HCT116 (cell line): ENCODE measurements around the gene ADGRV1. TPM values are rescaled to one million over a fixed set of nuclear protein-coding genes. Genes with fewer than 3 reads are reported as not detected.

Experiments
- ATAC-seq: fragments of 200-7000 bp; cut with Tn5 transposase; 2 replicates; pipeline ENCODE4 v1.9.1; 2020; ENCODE audit warnings: mild to moderate bottlenecking, moderate library complexity
- BruUV-seq: library from RNA; stranded (reverse); fragments of 400-500 nt; replicated peaks from 2 replicates; lab custom pipeline; 2021; lab: Mats Ljungman, UMichigan
- CTCF ChIA-PET: fragments of 300-600 bp; sonication (Branson Sonifier 250); formaldehyde crosslinking; loops from one replicate; lab custom pipeline; 2021; ENCODE audit warnings: antibody characterized with exemption; lab: Charles Lee
- POLR2A ChIA-PET: fragments of 300-600, 350-600 bp; sonication (Branson Sonifier 250); formaldehyde crosslinking; loops from one replicate; lab custom pipeline; 2021; ENCODE audit warnings: antibody characterized with exemption; lab: Charles Lee
- RAD21 ChIA-PET, 2 experiments: fragments of 300-600 bp; sonication (Branson Sonifier 250); formaldehyde crosslinking; loops; one replicate each; lab custom pipeline; 2023; ENCODE audit warnings: low total read pairs in 2 of 2; ENCODE audit not compliant: uncharacterized antibody in 2 of 2, unreplicated experiment in 2 of 2, low non-redundant PET in 1 of 2; lab: Charles Lee
- DNase-seq: peaks from one replicate; pipeline ENCODE4 v3.0.0-alpha.2; 2010; ENCODE audit warnings: low read depth, low spot score
- H2AFZ ChIP-seq: fragments of 200-600 bp; shearing (Covaris generic), sonication (generic); 2 replicates; pipeline ENCODE4 v1.6.1; 2017; ENCODE audit warnings: low read depth, mixed run types, mixed read lengths, antibody characterized with exemption, low read length; ENCODE audit not compliant: poor library complexity, severe bottlenecking
- H3K27ac ChIP-seq: 2 replicates; pipeline ENCODE4 v1.5.1; 2012; ENCODE audit warnings: low read depth, low read length
- H3K27me3 ChIP-seq: fragments of 200-600 bp; sonication (generic); 2 replicates; pipeline ENCODE4 v1.6.1; 2016; ENCODE audit warnings: mixed run types, low read length, mixed read lengths; ENCODE audit not compliant: insufficient read depth
- H3K36me3 ChIP-seq, 2 experiments: fragments of 200-500 bp in 1 of 2; fragments of 200-600 bp in 1 of 2; sonication (Bioruptor generic) in 1 of 2; sonication (generic) in 1 of 2; 2 replicates each; pipeline versions ENCODE4 v1.5.1 to v1.6.1; 2014 to 2016; ENCODE audit warnings: low read length in 2 of 2, inconsistent platforms in 1 of 2, mixed read lengths in 1 of 2, mixed run types in 1 of 2; ENCODE audit not compliant: insufficient read depth in 2 of 2, control insufficient read depth in 1 of 2
- H3K4me1 ChIP-seq, 2 experiments: fragments of 200-600 bp in 1 of 2; sonication (generic) in 1 of 2; 2 replicates each; pipeline versions ENCODE4 v1.5.1 to v1.6.1; 2012 to 2017; ENCODE audit warnings: low read length in 2 of 2, inconsistent platforms in 1 of 2, mild to moderate bottlenecking in 1 of 2, mixed read lengths in 1 of 2, mixed run types in 1 of 2, moderate library complexity in 1 of 2; ENCODE audit not compliant: insufficient read depth in 2 of 2, control insufficient read depth in 1 of 2
- H3K4me2 ChIP-seq: fragments of 200-600 bp; sonication (generic); 2 replicates; pipeline ENCODE4 v1.6.1; 2017; ENCODE audit warnings: mixed run types, low read length, mixed read lengths
- H3K4me3 ChIP-seq, 2 experiments: fragments of 200-600 bp in 1 of 2; sonication (generic) in 1 of 2; replicated peaks in 1 of 2; 2 replicates each; pipeline ENCODE4 v1.5.1; 2011 to 2016; ENCODE audit warnings: low read length in 2 of 2, control low read depth in 1 of 2, low read depth in 1 of 2, mild to moderate bottlenecking in 1 of 2, mixed read lengths in 1 of 2, mixed run types in 1 of 2
- H3K79me2 ChIP-seq: fragments of 200-600 bp; sonication (generic); 2 replicates; pipeline ENCODE4 v1.6.1; 2017; ENCODE audit warnings: mild to moderate bottlenecking, mixed run types, low read length, moderate library complexity, mixed read lengths; ENCODE audit not compliant: insufficient read depth
- H3K9ac ChIP-seq: fragments of 200-600 bp; sonication (generic); 2 replicates; pipeline ENCODE4 v1.6.1; 2016; ENCODE audit warnings: low read length, mixed read lengths
- H3K9me2 ChIP-seq: fragments of 200-600 bp; sonication (generic), shearing (Covaris generic); 2 replicates; pipeline ENCODE4 v1.6.1; 2017; ENCODE audit warnings: mixed run types, mild to moderate bottlenecking, moderate library complexity; ENCODE audit not compliant: insufficient read depth
- H3K9me3 ChIP-seq, 2 experiments: fragments of 200-500 bp in 1 of 2; fragments of 200-600 bp in 1 of 2; sonication (Bioruptor generic) in 1 of 2; sonication (generic) in 1 of 2; 2 replicates each; pipeline ENCODE4 v1.6.1; 2014 to 2017; ENCODE audit warnings: low read length in 2 of 2, mixed read lengths in 2 of 2, inconsistent platforms in 1 of 2, low read depth in 1 of 2, mild to moderate bottlenecking in 1 of 2, mixed run types in 1 of 2, moderate library complexity in 1 of 2; ENCODE audit not compliant: control insufficient read depth in 1 of 2, insufficient read depth in 1 of 2
- H4K20me1 ChIP-seq: fragments of 200-600 bp; sonication (generic), shearing (Covaris generic); 2 replicates; pipeline ENCODE4 v1.6.1; 2017; ENCODE audit warnings: mixed run types, mild to moderate bottlenecking, moderate library complexity; ENCODE audit not compliant: insufficient read depth
- CBX3 ChIP-seq: IDR thresholded peaks from 2 replicates; pipeline ENCODE4 v1.6.1; 2012; ENCODE audit warnings: low read depth
- ELF1 ChIP-seq: IDR thresholded peaks from 2 replicates; pipeline ENCODE4 v1.6.1; 2012; ENCODE audit warnings: low read depth, borderline replicate concordance
- EZH2 ChIP-seq: fragments of 200-600 bp; sonication (generic); IDR thresholded peaks from 2 replicates; pipeline ENCODE4 v1.6.1; 2017; ENCODE audit warnings: antibody characterized with exemption, mixed run types
- EZH2phosphoT487 ChIP-seq: fragments of 200-600 bp; IDR thresholded peaks from 2 replicates; pipeline ENCODE4 v1.6.1; 2018; ENCODE audit warnings: antibody characterized with exemption, borderline replicate concordance
- FOSL1 ChIP-seq: IDR thresholded peaks from 2 replicates; pipeline ENCODE4 v1.6.1; 2012; ENCODE audit warnings: low read depth
- JUND ChIP-seq: IDR thresholded peaks from 2 replicates; pipeline ENCODE4 v1.6.1; 2012
- POLR2A ChIP-seq: IDR thresholded peaks from 2 replicates; pipeline ENCODE4 v1.7.0; 2011; ENCODE audit warnings: borderline replicate concordance; ENCODE audit not compliant: insufficient read depth, insufficient read length; ENCODE audit errors: extremely low read depth
- POLR2AphosphoS5 ChIP-seq: IDR thresholded peaks from 2 replicates; pipeline ENCODE4 v1.6.1; 2011; ENCODE audit warnings: mild to moderate bottlenecking, low read depth, low read length, moderate library complexity
- RAD21 ChIP-seq: IDR thresholded peaks from 2 replicates; pipeline ENCODE4 v1.6.1; 2012; ENCODE audit warnings: low read depth, mild to moderate bottlenecking
- SIN3A ChIP-seq: IDR thresholded peaks from 2 replicates; pipeline ENCODE4 v1.6.1; 2012; ENCODE audit warnings: low read depth
- SP1 ChIP-seq: IDR thresholded peaks from 2 replicates; pipeline ENCODE4 v1.6.1; 2012; ENCODE audit warnings: low read depth
- SRF ChIP-seq: IDR thresholded peaks from 2 replicates; pipeline ENCODE4 v1.6.1; 2012; ENCODE audit warnings: low read depth
- TCF7L2 ChIP-seq: IDR thresholded peaks from 2 replicates; pipeline ENCODE4 v1.7.0; 2011; ENCODE audit warnings: borderline replicate concordance, inconsistent platforms; ENCODE audit not compliant: insufficient read depth, insufficient read length; ENCODE audit errors: extremely low read depth
- YY1 ChIP-seq: IDR thresholded peaks from 2 replicates; pipeline ENCODE4 v1.6.1; 2011; ENCODE audit warnings: low read length, low read depth, moderate library complexity, mild to moderate bottlenecking; ENCODE audit not compliant: insufficient replicate concordance; ENCODE audit errors: extremely low read depth
- ZNF274 ChIP-seq: fragments of 200-500 bp; sonication (Bioruptor generic); IDR thresholded peaks from 2 replicates; pipeline ENCODE4 v1.6.1; 2014; ENCODE audit warnings: mild to moderate bottlenecking, low read depth, low read length, inconsistent platforms
- intact Hi-C: fragments of 100-400 bp; cut with micrococcal nuclease; formaldehyde crosslinking; loops from 2 replicates; pipeline ENCODE4 v1.10.0; 2022
- total RNA-seq: library from RNA; stranded (reverse); gene quantifications from one replicate; pipeline ENCODE4 v1.2.1, GENCODE V29; 2021; ENCODE audit not compliant: unreplicated experiment
- TF ChIP-seq, protein P1 (sequence below): IDR thresholded peaks from 2 replicates; pipeline ENCODE4 v1.6.1; 2011; ENCODE audit warnings: mild to moderate bottlenecking, low read length, moderate library complexity; ENCODE audit not compliant: insufficient replicate concordance; ENCODE audit errors: extremely low read depth
- TF ChIP-seq, protein P2 (sequence below), 3 experiments: fragments of 200-600 bp in 1 of 3; sonication (generic) in 1 of 3; IDR thresholded peaks in 2 of 3; conservative IDR thresholded peaks in 1 of 3; 2 replicates each; pipeline ENCODE4 v1.5.1; 2012 to 2017; ENCODE audit warnings: low read depth in 2 of 3, low read length in 2 of 3, antibody characterized with exemption in 1 of 3, borderline replicate concordance in 1 of 3, control low read depth in 1 of 3, mild to moderate bottlenecking in 1 of 3, mixed read lengths in 1 of 3, mixed run types in 1 of 3, moderate library complexity in 1 of 3; ENCODE audit not compliant: insufficient read depth in 1 of 3
- TF ChIP-seq, protein P3 (sequence below): IDR thresholded peaks from 2 replicates; pipeline ENCODE4 v1.6.1; 2012; ENCODE audit warnings: low read depth

The ADGRV1 gene
- total RNA-seq, 1 experiment from 2014 or later, result 6.0 TPM

DNA sequence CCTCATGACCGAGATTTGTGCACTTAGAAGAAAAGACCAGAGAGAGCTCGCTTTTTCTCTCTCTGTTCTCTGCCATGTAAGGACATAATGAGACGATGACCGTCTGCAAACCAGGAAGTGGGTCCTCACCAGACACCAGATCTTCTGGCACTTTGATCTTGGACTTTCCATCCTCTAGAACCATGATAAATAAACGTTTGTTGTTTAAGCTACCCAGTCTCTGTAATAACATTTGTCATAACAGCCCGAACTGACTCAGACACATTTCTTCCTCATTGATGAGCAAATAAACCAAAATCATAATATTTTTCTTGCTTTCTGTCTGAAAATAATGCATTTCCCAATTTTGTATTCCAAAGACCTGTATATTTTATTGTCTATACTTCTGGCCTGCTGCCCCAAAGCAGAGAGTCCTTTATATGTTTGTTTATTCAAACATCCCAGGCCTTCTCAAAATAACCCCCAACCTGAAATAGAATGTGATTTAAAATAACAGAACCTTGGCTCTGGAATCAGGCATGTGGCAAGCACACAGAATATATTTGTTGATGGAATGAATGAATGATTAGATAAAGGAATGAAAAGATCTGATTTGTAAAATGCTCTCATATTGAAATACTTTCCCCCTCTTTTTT lies 396.5 kb downstream of the ADGRV1 start:
- intact Hi-C loops, result no loop called here
- Histone ChIP-seq H3K4me1 (no peaks in the 10 kb centered on the region), H3K9me3 (no peaks in the 10 kb centered on the region), H2AFZ (no peak overlapping the region), H3K79me2 (no peaks in the 10 kb centered on the region), H3K27ac (no peak overlapping the region), H3K36me3 (no peaks in the 10 kb centered on the region), H3K4me3 (no peak overlapping the region), H3K4me2 (no peak overlapping the region), H4K20me1 (no peaks in the 10 kb centered on the region), H3K9ac (no peak overlapping the region), H3K9me2 (no peaks in the 10 kb centered on the region), H3K27me3 (no peaks in the 10 kb centered on the region)
- TF ChIP-seq FOSL1 (no peak), SIN3A (no peak), EZH2phosphoT487 (no peak), EZH2 (no peak), YY1 (no peak), RAD21 (no peak), CBX3 (no peak), TCF7L2 (no peak), POLR2AphosphoS5 (no peak), POLR2A (no peak), ELF1 (no peak), ZNF274 (no peak), SP1 (no peak), SRF (no peak), JUND (no peak)
- TF ChIP-seq, protein P1, sequence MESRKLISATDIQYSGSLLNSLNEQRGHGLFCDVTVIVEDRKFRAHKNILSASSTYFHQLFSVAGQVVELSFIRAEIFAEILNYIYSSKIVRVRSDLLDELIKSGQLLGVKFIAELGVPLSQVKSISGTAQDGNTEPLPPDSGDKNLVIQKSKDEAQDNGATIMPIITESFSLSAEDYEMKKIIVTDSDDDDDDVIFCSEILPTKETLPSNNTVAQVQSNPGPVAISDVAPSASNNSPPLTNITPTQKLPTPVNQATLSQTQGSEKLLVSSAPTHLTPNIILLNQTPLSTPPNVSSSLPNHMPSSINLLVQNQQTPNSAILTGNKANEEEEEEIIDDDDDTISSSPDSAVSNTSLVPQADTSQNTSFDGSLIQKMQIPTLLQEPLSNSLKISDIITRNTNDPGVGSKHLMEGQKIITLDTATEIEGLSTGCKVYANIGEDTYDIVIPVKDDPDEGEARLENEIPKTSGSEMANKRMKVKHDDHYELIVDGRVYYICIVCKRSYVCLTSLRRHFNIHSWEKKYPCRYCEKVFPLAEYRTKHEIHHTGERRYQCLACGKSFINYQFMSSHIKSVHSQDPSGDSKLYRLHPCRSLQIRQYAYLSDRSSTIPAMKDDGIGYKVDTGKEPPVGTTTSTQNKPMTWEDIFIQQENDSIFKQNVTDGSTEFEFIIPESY, result no peak
- TF ChIP-seq, protein P2, sequence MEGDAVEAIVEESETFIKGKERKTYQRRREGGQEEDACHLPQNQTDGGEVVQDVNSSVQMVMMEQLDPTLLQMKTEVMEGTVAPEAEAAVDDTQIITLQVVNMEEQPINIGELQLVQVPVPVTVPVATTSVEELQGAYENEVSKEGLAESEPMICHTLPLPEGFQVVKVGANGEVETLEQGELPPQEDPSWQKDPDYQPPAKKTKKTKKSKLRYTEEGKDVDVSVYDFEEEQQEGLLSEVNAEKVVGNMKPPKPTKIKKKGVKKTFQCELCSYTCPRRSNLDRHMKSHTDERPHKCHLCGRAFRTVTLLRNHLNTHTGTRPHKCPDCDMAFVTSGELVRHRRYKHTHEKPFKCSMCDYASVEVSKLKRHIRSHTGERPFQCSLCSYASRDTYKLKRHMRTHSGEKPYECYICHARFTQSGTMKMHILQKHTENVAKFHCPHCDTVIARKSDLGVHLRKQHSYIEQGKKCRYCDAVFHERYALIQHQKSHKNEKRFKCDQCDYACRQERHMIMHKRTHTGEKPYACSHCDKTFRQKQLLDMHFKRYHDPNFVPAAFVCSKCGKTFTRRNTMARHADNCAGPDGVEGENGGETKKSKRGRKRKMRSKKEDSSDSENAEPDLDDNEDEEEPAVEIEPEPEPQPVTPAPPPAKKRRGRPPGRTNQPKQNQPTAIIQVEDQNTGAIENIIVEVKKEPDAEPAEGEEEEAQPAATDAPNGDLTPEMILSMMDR (IDR thresholded peaks at IDR 0.05 in 2 of 3, conservative IDR thresholded peaks at IDR 0.05 in 1 of 3; ENCODE audit: borderline replicate concordance in 1 of 3, insufficient read depth in 1 of 3, low read depth in 2 of 3, low read length in 2 of 3), result no peak
- TF ChIP-seq, protein P3, sequence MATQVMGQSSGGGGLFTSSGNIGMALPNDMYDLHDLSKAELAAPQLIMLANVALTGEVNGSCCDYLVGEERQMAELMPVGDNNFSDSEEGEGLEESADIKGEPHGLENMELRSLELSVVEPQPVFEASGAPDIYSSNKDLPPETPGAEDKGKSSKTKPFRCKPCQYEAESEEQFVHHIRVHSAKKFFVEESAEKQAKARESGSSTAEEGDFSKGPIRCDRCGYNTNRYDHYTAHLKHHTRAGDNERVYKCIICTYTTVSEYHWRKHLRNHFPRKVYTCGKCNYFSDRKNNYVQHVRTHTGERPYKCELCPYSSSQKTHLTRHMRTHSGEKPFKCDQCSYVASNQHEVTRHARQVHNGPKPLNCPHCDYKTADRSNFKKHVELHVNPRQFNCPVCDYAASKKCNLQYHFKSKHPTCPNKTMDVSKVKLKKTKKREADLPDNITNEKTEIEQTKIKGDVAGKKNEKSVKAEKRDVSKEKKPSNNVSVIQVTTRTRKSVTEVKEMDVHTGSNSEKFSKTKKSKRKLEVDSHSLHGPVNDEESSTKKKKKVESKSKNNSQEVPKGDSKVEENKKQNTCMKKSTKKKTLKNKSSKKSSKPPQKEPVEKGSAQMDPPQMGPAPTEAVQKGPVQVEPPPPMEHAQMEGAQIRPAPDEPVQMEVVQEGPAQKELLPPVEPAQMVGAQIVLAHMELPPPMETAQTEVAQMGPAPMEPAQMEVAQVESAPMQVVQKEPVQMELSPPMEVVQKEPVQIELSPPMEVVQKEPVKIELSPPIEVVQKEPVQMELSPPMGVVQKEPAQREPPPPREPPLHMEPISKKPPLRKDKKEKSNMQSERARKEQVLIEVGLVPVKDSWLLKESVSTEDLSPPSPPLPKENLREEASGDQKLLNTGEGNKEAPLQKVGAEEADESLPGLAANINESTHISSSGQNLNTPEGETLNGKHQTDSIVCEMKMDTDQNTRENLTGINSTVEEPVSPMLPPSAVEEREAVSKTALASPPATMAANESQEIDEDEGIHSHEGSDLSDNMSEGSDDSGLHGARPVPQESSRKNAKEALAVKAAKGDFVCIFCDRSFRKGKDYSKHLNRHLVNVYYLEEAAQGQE, result no peak
- RAD21 ChIA-PET, result no interaction called here
- no TSS peak for BruUV-seq
- no peak for ATAC-seq
- CTCF ChIA-PET, result no interaction called here
- POLR2A ChIA-PET, result no interaction called here
- no peak for DNase-seq
